HepG2 (cell line): Measurements from ENCODE around the gene DNTTIP2. TPM values are rescaled to one million over a fixed set of nuclear protein-coding genes. Genes with fewer than 3 reads are reported as not detected.

ENCODE experiments used
- ARNT ChIP-seq: fragments of 450-650 bp; IDR thresholded peaks from 2 replicates; pipeline ENCODE4 v1.6.1; 2017
- CEBPZ ChIP-seq: IDR thresholded peaks from 2 replicates; pipeline ENCODE4 v1.6.1; 2012; ENCODE audit warnings: low read length, improper control_type of control experiment
- CHD2 ChIP-seq: IDR thresholded peaks from 2 replicates; pipeline ENCODE4 v1.6.1; 2011; ENCODE audit warnings: low read depth, low read length, improper control_type of control experiment
- GTF2F1 ChIP-seq: fragments of 150-350 bp; IDR thresholded peaks from 2 replicates; pipeline ENCODE4 v1.6.1; 2014; ENCODE audit warnings: low read length
- HNRNPLL ChIP-seq: fragments of 200-400 bp; formaldehyde crosslinking; IDR thresholded peaks from 2 replicates; pipeline ENCODE4 v1.6.1; 2017; ENCODE audit warnings: mild to moderate bottlenecking, low read depth, low read length; ENCODE audit not compliant: poor library complexity, severe bottlenecking
- PAX8 ChIP-seq: sonication (generic); formaldehyde crosslinking; IDR thresholded peaks from 2 replicates; pipeline ENCODE4 v1.8.0; 2022; ENCODE audit warnings: mild to moderate bottlenecking, missing genetic modification reagents, borderline replicate concordance
- SOX13 ChIP-seq, 3 experiments: fragments of 450-650 bp in 1 of 3; sonication (generic) in 1 of 3; formaldehyde crosslinking in 1 of 3; IDR thresholded peaks in 2 of 3; conservative IDR thresholded peaks in 1 of 3; 2 replicates each; pipeline versions ENCODE4 v1.5.0 to v1.6.1; 2016 to 2020; ENCODE audit warnings: antibody characterized with exemption in 1 of 3, mild to moderate bottlenecking in 1 of 3, missing compliant biosample characterization in 1 of 3, missing genetic modification reagents in 1 of 3, moderate library complexity in 1 of 3
- ZFP36 ChIP-seq: fragments of 150-350 bp; IDR thresholded peaks from 2 replicates; pipeline ENCODE4 v1.6.1; 2018; ENCODE audit warnings: borderline replicate concordance, low read length, low read depth; ENCODE audit not compliant: partially characterized antibody
- ZNF337 ChIP-seq: sonication (generic); formaldehyde crosslinking; IDR thresholded peaks from 2 replicates; pipeline ENCODE4 v1.5.1; 2020; ENCODE audit warnings: missing genetic modification reagents, low read depth, mild to moderate bottlenecking, borderline replicate concordance
- ZNF414 ChIP-seq: sonication (generic); formaldehyde crosslinking; IDR thresholded peaks from 2 replicates; pipeline ENCODE4 v1.5.0; 2020; ENCODE audit warnings: missing genetic modification reagents
- ZNF460 ChIP-seq: sonication (generic); formaldehyde crosslinking; IDR thresholded peaks from 2 replicates; pipeline ENCODE4 v1.5.1; 2020; ENCODE audit warnings: missing genetic modification reagents, mild to moderate bottlenecking, borderline replicate concordance
- ZNF558 ChIP-seq: sonication (generic); formaldehyde crosslinking; IDR thresholded peaks from 2 replicates; pipeline ENCODE4 v1.9.0; 2022; ENCODE audit warnings: mild to moderate bottlenecking, missing genetic modification reagents, borderline replicate concordance
- polyA plus RNA-seq, 8 experiments: library from polyadenylated mRNA; depleted of rRNA in 3 of 8; stranded (reverse) in 7 of 8; unstranded in 1 of 8; fragments of >200 nt; fragmentation: Illumina TruSeq in 4 of 8; extraction: Trizol in 4 of 8; gene quantifications; 2 replicates each; pipeline versions ENCODE4 v1.2.1 to v1.2.3, GENCODE V29; 2011 to 2016; ENCODE audit warnings: low read depth in 4 of 8, missing spikeins in 1 of 8, mixed read lengths in 1 of 8; ENCODE audit not compliant: insufficient read depth in 1 of 8
- total RNA-seq, 5 experiments: library from RNA; depleted of rRNA; stranded (reverse); fragments of >200 nt; fragmentation: Illumina TruSeq; extraction: Trizol; gene quantifications; 2 replicates each; pipeline ENCODE4 v1.2.3, GENCODE V29; 2016; ENCODE audit warnings: low read depth in 1 of 5
- TF ChIP-seq, protein P1 (sequence below): IDR thresholded peaks from 2 replicates; pipeline ENCODE4 v1.6.1; 2016; ENCODE audit warnings: low read depth, control low read depth
- TF ChIP-seq, protein P2 (sequence below): fragments of 450-650 bp; IDR thresholded peaks from 2 replicates; pipeline ENCODE4 v1.6.1; 2016
- TF ChIP-seq, protein P3 (sequence below): sonication (generic); formaldehyde crosslinking; IDR thresholded peaks from 2 replicates; pipeline ENCODE4 v1.4.0; 2020; ENCODE audit warnings: mild to moderate bottlenecking, low read depth, missing genetic modification reagents
- TF ChIP-seq, protein P4 (sequence below): sonication (generic); formaldehyde crosslinking; IDR thresholded peaks from 2 replicates; pipeline ENCODE4 v1.5.0; 2020; ENCODE audit warnings: missing genetic modification reagents

DNTTIP2 gene
- total and polyA plus RNA-seq, 2 of the 13 experiments (the other 11 are each of a cell fraction or from before 2014, with no cell fraction given): 11.4 to 63.3 TPM

- TF ChIP-seq ZFP36: no peak
- TF ChIP-seq PAX8: no peak
- no peak for TF ChIP-seq ZNF460 (CRISPR knock-in tag)
- TF ChIP-seq, protein P1, sequence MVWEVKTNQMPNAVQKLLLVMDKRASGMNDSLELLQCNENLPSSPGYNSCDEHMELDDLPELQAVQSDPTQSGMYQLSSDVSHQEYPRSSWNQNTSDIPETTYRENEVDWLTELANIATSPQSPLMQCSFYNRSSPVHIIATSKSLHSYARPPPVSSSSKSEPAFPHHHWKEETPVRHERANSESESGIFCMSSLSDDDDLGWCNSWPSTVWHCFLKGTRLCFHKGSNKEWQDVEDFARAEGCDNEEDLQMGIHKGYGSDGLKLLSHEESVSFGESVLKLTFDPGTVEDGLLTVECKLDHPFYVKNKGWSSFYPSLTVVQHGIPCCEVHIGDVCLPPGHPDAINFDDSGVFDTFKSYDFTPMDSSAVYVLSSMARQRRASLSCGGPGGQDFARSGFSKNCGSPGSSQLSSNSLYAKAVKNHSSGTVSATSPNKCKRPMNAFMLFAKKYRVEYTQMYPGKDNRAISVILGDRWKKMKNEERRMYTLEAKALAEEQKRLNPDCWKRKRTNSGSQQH: no peak; the same call in none of the 2 replicates
- TF ChIP-seq ZNF414: no peak
- TF ChIP-seq CEBPZ: no peak
- TF ChIP-seq GTF2F1: no peak
- no peak for TF ChIP-seq SOX13 (IDR thresholded peaks at IDR 0.05)
- TF ChIP-seq SOX13 (CRISPR knock-in tag; conservative IDR thresholded peaks at IDR 0.05 in 1 of 2, IDR thresholded peaks at IDR 0.05 in 1 of 2): peak in 1 of 2 experiments; percentile 36; a peak in 2 of 4 replicates
- TF ChIP-seq, protein P2, sequence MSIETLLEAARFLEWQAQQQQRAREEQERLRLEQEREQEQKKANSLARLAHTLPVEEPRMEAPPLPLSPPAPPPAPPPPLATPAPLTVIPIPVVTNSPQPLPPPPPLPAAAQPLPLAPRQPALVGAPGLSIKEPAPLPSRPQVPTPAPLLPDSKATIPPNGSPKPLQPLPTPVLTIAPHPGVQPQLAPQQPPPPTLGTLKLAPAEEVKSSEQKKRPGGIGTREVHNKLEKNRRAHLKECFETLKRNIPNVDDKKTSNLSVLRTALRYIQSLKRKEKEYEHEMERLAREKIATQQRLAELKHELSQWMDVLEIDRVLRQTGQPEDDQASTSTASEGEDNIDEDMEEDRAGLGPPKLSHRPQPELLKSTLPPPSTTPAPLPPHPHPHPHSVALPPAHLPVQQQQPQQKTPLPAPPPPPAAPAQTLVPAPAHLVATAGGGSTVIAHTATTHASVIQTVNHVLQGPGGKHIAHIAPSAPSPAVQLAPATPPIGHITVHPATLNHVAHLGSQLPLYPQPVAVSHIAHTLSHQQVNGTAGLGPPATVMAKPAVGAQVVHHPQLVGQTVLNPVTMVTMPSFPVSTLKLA: no peak
- no peak for TF ChIP-seq ZNF558 (CRISPR knock-in tag)
- no peak for TF ChIP-seq CHD2
- TF ChIP-seq HNRNPLL: no peak
- TF ChIP-seq, protein P3, sequence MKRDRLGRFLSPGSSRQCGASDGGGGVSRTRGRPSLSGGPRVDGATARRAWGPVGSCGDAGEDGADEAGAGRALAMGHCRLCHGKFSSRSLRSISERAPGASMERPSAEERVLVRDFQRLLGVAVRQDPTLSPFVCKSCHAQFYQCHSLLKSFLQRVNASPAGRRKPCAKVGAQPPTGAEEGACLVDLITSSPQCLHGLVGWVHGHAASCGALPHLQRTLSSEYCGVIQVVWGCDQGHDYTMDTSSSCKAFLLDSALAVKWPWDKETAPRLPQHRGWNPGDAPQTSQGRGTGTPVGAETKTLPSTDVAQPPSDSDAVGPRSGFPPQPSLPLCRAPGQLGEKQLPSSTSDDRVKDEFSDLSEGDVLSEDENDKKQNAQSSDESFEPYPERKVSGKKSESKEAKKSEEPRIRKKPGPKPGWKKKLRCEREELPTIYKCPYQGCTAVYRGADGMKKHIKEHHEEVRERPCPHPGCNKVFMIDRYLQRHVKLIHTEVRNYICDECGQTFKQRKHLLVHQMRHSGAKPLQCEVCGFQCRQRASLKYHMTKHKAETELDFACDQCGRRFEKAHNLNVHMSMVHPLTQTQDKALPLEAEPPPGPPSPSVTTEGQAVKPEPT (CRISPR knock-in tag): no peak
- TF ChIP-seq ARNT: no peak
- no peak; the same call in 1 of the 2 replicates for TF ChIP-seq ZNF337 (CRISPR knock-in tag)
- TF ChIP-seq, protein P4, sequence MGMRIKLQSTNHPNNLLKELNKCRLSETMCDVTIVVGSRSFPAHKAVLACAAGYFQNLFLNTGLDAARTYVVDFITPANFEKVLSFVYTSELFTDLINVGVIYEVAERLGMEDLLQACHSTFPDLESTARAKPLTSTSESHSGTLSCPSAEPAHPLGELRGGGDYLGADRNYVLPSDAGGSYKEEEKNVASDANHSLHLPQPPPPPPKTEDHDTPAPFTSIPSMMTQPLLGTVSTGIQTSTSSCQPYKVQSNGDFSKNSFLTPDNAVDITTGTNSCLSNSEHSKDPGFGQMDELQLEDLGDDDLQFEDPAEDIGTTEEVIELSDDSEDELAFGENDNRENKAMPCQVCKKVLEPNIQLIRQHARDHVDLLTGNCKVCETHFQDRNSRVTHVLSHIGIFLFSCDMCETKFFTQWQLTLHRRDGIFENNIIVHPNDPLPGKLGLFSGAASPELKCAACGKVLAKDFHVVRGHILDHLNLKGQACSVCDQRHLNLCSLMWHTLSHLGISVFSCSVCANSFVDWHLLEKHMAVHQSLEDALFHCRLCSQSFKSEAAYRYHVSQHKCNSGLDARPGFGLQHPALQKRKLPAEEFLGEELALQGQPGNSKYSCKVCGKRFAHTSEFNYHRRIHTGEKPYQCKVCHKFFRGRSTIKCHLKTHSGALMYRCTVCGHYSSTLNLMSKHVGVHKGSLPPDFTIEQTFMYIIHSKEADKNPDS: no peak
Measured at GRCh38 chr1:93846992-93847810, 31.8 kb downstream of the DNTTIP2 start (continued).
